Right ventricle myocardium superior (tissue), 1 donor: ENCODE results near the gene RAB40C. TPM values are rescaled to one million over a fixed set of nuclear protein-coding genes. Genes with fewer than 3 reads are reported as not detected.

Experiments
- ATAC-seq: fragments of 200-7000 bp; cut with Tn5 transposase; one replicate; pipeline ENCODE4 v1.9.1; 2020; ENCODE audit warnings: mild to moderate bottlenecking; ENCODE audit not compliant: poor library complexity
- DNase-seq: peaks from one replicate; pipeline ENCODE4 v3.0.0-alpha.2; 2020
- intact Hi-C: fragments of 100-400 bp; cut with DNase I; formaldehyde crosslinking; loops from one replicate; pipeline ENCODE4 v1.11.2; 2022
- total RNA-seq: library from RNA; stranded (reverse); fragmentation: NEBNext Ultra II Directional; extraction: Animal tissue kit (Norgen Biotek cat#: 25700); gene quantifications from one replicate; pipeline ENCODE4 v1.2.1, GENCODE V29; 2021
- donor health status: DM: no; HTN: yes; CAD: no; lungs with severe emphysema.

RAB40C gene
- total RNA-seq, 1 donor from 2014 or later: 11.0 TPM

- DNase-seq (no peak), ATAC-seq (no peak)
- intact Hi-C loops: no loop called here
These were observed 32.2 kb upstream of the RAB40C start for GRCh38 chr16:557463-558297.

DNA sequence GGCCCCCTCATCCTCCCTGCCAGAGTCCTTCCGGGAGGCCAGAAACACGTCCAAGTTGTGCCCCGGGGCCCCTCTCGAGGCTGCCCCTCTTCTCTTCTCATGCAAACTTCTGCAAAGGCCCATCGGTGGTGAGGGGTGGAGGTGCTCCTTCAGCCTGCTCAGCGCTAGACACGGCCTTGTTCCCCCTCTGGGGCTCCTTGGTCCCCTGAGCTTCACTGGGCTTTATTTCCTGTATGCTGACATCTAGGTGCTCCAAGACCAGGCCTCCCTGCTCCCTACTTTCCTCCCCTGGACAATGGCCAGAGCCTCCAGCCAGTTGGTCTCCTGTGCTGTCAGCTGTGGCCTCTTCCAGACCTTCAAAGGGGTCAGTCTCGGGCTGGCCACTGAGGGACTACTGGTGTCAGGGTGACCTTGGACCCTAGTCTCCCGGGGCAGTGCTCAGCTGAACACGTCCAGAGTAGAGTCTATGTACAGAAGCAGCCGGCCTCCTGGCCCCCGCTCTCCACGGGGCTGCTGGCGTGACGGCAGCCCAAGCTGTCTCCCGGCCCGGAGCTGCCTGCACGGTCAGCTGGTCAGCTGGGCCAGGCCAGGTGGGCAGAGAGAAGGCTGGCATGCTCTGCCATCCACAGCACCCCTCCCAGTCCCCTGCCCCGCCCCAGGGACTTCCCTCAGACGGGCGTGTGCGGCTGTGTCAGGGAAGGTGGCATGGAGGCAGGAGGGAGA, 31.4 kb upstream of the RAB40C start:
- peak; percentile 57 for DNase-seq

DNA sequence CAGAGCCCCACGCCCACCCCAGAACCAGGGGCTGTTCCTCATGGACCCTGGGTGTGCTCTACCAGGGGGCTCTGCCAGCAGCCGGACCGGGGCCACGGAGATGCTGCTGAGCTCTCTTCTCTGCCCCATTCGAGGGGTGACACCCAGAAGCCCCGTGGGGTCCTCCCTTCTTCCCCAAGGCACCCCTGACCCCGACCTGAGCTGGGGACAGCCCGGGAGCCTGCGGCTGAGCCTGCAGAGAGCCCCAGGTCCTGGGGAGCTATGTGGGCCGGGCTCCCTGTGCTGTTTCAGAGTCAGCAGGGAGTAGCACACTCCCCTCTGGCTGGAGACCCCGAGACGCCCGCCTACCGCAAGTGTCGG, 30.9 kb upstream of the RAB40C start:
- DNase-seq: no peak
- no peak for ATAC-seq
- intact Hi-C loops: no loop called here

More for the DNA sequence above, 31.4 kb upstream of the RAB40C start:
- intact Hi-C loops: no loop called here
- peak; percentile 28 for ATAC-seq

DNA sequence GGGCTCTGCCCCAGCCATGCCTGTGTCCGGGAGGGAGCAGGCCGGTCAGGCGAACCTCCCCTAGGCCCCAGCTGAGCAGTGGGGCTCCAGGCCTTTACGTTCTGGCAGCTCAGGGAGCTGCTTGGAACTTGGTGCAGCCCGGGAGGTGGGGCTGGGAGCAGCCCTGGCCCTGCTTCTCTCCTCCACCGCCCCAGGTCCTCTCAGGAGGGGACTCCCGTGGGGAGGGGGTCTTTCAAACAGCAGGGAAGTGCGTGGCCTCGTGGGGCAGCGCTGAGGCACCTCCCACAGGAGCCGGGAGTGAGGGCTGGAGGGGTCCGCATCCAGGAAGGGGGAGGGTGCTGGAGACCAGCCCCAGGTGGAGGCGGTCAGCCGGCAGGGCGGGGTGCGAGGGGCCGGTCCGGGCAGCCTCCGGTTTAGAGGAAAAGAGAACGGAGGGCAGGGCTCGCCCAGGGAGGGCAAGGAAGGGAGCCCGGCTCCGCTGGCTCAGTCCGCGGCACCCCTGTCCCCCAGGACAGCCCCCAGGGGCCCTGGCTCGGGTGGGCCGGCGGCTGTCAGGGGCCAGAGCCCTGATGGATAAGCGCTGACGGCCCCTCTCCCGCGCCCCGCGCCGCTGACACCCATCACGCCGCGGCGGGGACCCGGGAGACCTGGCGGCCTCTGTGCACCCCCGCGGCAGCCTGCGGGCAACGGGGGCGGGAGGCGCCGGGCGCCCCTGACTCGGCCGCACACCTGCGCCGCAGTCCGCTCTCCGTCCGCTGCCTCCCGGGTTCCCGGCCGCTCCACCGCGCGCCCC, 30.3 kb upstream of the RAB40C start:
- intact Hi-C loops: no loop called here
- ATAC-seq (no peak), DNase-seq (no peak)

DNA sequence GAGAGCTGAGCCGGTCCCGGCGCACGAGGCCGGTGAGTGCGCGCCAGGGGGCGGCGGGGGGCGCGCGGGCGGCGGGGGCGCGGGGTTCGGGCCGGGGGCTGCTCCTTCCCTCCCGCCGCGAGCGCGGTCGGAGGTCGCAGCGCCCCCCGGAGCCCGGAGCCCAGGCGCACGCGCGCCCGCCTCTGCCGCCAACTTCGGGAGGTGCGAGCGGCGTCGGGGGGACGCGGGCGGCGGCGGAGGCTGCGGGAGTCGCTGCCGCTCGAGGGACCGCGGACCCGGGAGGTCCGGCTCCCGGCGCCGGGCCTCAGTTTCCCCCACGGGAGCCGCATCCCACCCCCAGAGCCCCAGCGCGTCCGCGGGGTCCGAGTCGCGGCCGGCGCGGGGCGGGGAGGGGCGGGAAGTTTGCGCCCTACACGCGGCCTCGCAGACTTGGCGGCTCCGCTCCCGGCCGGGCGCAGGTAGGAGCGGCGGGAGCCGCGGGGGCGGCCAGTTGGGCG, 29.6 kb upstream of the RAB40C start, which contains the start of gene PRR35:
Gene PRR35 (plus strand): TSS at position 191 of the 497 bp plus-strand sequence. CDS start 2,901 bp downstream, outside the sequence.
- DNase-seq (no peak), ATAC-seq (no peak)
- intact Hi-C loops: no loop called here

GRCh38 chr16:560701-561412, 29.0 kb upstream of the RAB40C start:
- intact Hi-C loops: no loop called here
- ATAC-seq: no peak
- DNase-seq: no peak

GRCh38 chr16:561413-561794, 28.5 kb upstream of the RAB40C start:
- DNase-seq (no peak), ATAC-seq (no peak)
- intact Hi-C loops: no loop called here

GRCh38 chr16:561957-562938, 27.6 kb upstream of the RAB40C start:
- DNase-seq (no peak), ATAC-seq (no peak)
- intact Hi-C loops: no loop called here

- intact Hi-C loops: no loop called here
- DNase-seq: no peak
- ATAC-seq: no peak
These were observed 26.7 kb upstream of the RAB40C start for GRCh38 chr16:563072-563644.

- DNase-seq (no peak), ATAC-seq (no peak)
- intact Hi-C loops: no loop called here
These were observed 25.0 kb upstream of the RAB40C start for GRCh38 chr16:564690-565418.

DNA sequence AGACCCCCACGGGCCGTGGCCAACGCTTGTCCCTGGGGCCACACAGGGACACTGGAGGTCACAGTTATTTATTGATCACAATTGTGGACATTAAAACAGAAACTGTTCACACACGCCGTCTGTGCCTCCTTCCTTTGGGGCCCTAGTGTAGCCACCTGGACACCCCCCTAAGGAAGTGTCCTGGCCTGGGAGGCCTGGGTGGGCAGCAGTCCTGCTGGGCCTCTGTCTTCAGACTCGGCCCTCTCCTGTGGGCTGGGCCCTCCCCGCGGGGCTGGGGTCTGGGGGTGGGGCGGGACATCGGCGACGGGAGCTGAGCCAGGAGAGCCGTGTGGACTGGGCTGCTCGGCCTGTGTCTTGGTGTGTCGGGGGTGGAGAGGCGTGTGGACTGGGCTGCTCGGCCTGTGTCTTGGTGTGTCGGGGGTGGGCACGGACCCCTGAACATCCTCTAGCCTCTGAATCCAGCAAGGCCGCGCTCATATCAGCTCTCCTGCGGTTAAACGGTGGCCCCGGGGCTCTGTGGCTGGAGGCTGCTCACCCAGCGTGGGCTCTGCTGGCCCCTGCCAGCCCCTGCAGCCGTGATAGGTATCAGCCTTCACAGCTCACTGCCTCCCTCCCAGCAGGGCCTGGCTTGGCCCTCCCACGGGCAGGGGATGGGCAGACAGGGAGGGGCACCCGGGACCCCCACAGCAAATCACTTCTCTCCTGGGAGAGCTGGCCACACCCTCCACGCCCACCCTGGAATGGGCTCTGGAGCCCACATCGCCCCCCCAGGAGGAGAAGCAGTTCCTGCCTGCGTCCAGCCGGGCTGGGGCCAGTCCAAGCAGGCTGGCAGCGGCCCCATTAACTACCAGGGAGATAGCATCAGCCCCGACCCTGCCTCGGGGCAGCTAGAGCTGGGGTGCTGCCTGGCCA, 24.2 kb upstream of the RAB40C start:
- ATAC-seq: no peak
- intact Hi-C loops: no loop called here
- no peak for DNase-seq

- peak; percentile 68 for ATAC-seq
- peak; percentile 87 for DNase-seq
- intact Hi-C loops: no loop called here
These were observed 23.1 kb upstream of the RAB40C start, which contains the start of gene NHLRC4 for GRCh38 chr16:566475-567372. Gene NHLRC4 (plus strand): TSS chr16:567005. CDS start chr16:568048, 1,043 bp downstream.

GRCh38 chr16:567373-568256, 22.3 kb upstream of the RAB40C start:
- intact Hi-C loops: no loop called here

More at GRCh38 chr16:567373-568256, 22.3 kb upstream of the RAB40C start:
- DNase-seq (no peak), ATAC-seq (no peak)
